ENCODE results near the gene CCDC3.
"Not testable (repeated sequence)": the region's sequence is repeated elsewhere in the genome, so short reads cannot be mapped to it uniquely, and the experiment has no call there.

CCDC3 gene

DNA sequence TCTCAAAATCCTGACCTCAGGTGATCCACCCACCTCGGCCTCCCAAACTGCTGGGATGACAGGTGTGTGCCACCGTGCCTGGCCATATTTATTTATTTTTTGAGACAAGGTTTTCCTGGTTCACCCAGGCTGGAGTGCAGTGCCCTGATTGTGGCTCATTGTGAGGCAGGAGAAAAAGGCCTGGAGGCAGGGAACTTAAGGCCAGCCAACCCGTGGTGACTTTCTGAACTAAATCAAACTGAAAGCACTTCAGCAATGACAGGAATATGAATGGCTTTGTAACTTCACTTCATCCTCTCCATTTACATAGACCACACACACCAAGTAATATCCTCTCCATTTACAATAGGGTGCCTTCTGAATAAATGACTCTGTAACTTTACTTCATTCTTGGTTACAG, 124.4 kb downstream of the CCDC3 start:
- no peaks in the 10 kb centered on the region for H3K36me3 ChIP-seq (ENCODE audit: control insufficient read depth, low read depth, low read length)
- H3K9me3 ChIP-seq (ENCODE audit: control insufficient read depth, low read depth, low read length): no peaks in the 10 kb centered on the region
- no peaks in the 10 kb centered on the region for H3K27me3 ChIP-seq (ENCODE audit: control insufficient read depth, insufficient read depth, low read length)
- H3K4me1 ChIP-seq (ENCODE audit: control insufficient read depth, low read depth, low read length): no peaks in the 10 kb centered on the region
- H3K4me3 ChIP-seq (ENCODE audit: low read length): no peak overlapping the region
- H3K27ac ChIP-seq (ENCODE audit: low read length): no peak overlapping the region
- no peak overlapping the region for H3K9ac ChIP-seq (ENCODE audit: low read length)

DNA sequence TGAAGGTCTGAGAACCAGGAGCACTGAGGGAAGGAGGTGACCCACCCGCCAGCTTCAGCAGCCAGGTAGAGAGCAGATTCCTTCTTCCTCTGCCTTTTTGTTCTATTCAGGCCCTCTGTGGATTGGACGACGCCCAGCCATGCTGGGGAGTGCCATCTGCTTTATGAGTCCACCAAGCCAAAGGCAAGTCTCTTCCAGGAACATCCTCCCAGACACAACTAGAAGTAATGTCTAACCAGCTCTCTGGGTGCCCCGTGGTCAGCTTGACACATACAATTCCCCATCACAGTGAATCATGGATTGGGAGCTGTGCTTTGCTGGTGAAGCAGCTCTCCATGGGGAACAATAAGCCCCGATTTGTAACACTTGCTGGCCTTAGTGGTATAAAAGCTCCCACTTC, 125.2 kb downstream of the CCDC3 start:
- no peak overlapping the region for H3K9ac ChIP-seq (ENCODE audit: low read length)
- no peak overlapping the region for H3K27ac ChIP-seq (ENCODE audit: low read length)

DNA sequence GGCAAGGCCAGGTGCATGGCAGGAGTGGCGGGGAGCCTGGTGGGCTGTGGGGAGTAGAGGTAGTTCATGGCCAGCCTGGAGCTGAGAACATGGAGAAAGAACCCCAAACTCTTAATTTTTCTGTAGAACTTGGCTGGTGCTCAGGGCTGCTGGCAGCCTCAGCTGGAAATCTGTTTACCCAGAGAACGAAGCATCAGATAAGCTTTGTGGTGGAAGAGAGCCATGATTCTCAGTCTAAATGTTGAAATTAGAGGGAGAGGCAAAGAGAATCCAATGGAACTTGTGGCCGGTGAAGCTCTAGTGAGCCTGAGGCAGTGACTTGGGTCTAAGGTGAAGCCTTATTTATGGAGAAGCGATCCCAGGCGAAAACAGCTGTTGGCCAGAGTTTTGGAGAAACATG, 126.4 kb downstream of the CCDC3 start:
- H3K36me3 ChIP-seq (ENCODE audit: control insufficient read depth, low read depth, low read length): no peaks in the 10 kb centered on the region
- no peak overlapping the region for H3K27ac ChIP-seq (ENCODE audit: low read length)
- no peak overlapping the region for H3K9ac ChIP-seq (ENCODE audit: low read length)
- H3K9me3 ChIP-seq (ENCODE audit: control insufficient read depth, low read depth, low read length): no peaks in the 10 kb centered on the region
- H3K4me1 ChIP-seq (ENCODE audit: control insufficient read depth, low read depth, low read length): no peaks in the 10 kb centered on the region
- no peaks in the 10 kb centered on the region for H3K27me3 ChIP-seq (ENCODE audit: control insufficient read depth, insufficient read depth, low read length)
- H3K4me3 ChIP-seq (ENCODE audit: low read length): no peak overlapping the region

More for the DNA sequence above, 125.2 kb downstream of the CCDC3 start:
- Histone ChIP-seq H3K36me3 (ENCODE audit: control insufficient read depth, low read depth, low read length) (no peaks in the 10 kb centered on the region), H3K4me1 (ENCODE audit: control insufficient read depth, low read depth, low read length) (no peaks in the 10 kb centered on the region), H3K4me3 (ENCODE audit: low read length) (no peak overlapping the region), H3K27me3 (ENCODE audit: control insufficient read depth, insufficient read depth, low read length) (no peaks in the 10 kb centered on the region), H3K9me3 (ENCODE audit: control insufficient read depth, low read depth, low read length) (no peaks in the 10 kb centered on the region)

DNA sequence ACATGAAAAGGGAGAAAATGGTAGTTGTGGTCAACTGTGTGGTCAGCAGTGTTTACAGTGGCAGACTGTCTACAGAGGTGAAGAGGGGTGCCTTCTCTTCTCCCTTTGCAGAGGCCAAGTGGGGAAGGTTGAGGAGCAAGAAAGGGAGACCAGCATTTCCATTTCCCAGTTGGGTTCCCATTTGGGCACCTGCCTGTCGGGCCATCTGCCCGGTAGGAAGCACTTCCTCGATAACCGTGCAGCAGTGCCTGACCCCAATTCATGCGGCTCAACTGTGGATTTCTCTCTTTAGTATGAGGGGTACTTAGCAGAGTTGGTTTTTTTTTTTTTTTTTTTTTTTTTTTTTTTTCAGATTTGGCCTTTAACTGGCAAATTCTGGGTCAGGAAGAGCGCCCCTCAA, 127.0 kb downstream of the CCDC3 start:
- H3K27me3 ChIP-seq (ENCODE audit: control insufficient read depth, insufficient read depth, low read length): no peaks in the 10 kb centered on the region
- H3K27ac ChIP-seq (ENCODE audit: low read length): no peak overlapping the region
- no peaks in the 10 kb centered on the region for H3K36me3 ChIP-seq (ENCODE audit: control insufficient read depth, low read depth, low read length)
- H3K9ac ChIP-seq (ENCODE audit: low read length): no peak overlapping the region
- no peaks in the 10 kb centered on the region for H3K9me3 ChIP-seq (ENCODE audit: control insufficient read depth, low read depth, low read length)
- H3K4me1 ChIP-seq (ENCODE audit: control insufficient read depth, low read depth, low read length): no peaks in the 10 kb centered on the region
- H3K4me3 ChIP-seq (ENCODE audit: low read length): no peak overlapping the region

DNA sequence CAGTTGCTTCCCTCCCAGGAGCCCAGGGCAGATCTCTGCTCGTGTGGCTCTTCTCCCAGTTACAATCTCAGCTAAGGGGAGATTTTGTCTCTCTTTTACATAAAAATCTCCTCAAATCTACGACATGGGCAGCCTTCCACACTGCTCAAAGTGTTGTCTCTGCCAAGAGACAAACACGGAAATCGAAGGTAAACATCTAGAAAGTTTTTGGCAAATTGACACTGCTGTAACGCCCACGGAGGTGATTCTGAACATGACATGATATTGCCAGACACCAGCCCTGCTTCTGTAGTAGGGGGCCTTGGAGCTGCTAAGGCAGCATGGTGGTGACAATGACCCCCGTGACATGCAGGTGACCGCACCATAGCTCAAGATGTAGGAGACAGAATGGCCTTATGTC, 128.3 kb downstream of the CCDC3 start:
- Histone ChIP-seq H3K4me3 (ENCODE audit: low read length) (no peak overlapping the region), H3K9ac (ENCODE audit: low read length) (no peak overlapping the region), H3K27me3 (ENCODE audit: control insufficient read depth, insufficient read depth, low read length) (no peaks in the 10 kb centered on the region)

DNA sequence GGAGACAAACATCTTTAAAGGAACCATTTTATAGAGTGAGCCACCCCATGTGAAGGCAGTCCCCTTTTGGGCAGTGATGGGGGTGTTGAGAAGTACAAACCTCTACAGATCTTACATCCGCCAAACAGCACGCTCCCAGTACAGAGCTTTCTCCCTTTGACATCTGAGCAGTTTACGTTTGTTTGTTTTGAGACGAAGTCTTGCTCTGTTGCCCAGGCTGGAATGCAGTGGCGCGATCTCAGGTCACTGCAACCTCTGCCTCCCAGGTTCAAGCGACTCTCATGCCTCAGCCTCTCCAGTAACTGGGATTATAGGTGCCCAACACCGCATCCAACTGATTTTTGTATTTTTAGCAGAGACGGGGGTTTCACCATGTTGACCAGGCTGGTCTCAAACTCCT, 128.9 kb downstream of the CCDC3 start:
- Histone ChIP-seq H3K27me3 (ENCODE audit: control insufficient read depth, insufficient read depth, low read length) (no peaks in the 10 kb centered on the region), H3K4me1 (ENCODE audit: control insufficient read depth, low read depth, low read length) (no peaks in the 10 kb centered on the region), H3K4me3 (ENCODE audit: low read length) (no peak overlapping the region), H3K36me3 (ENCODE audit: control insufficient read depth, low read depth, low read length) (no peaks in the 10 kb centered on the region), H3K9me3 (ENCODE audit: control insufficient read depth, low read depth, low read length) (no peaks in the 10 kb centered on the region), H3K27ac (ENCODE audit: low read length) (no peak overlapping the region), H3K9ac (ENCODE audit: low read length) (no peak overlapping the region)

More for the DNA sequence above, 128.3 kb downstream of the CCDC3 start:
- no peak overlapping the region for H3K27ac ChIP-seq (ENCODE audit: low read length)
- no peaks in the 10 kb centered on the region for H3K9me3 ChIP-seq (ENCODE audit: control insufficient read depth, low read depth, low read length)
- H3K4me1 ChIP-seq (ENCODE audit: control insufficient read depth, low read depth, low read length): no peaks in the 10 kb centered on the region
- H3K36me3 ChIP-seq (ENCODE audit: control insufficient read depth, low read depth, low read length): no peaks in the 10 kb centered on the region

DNA sequence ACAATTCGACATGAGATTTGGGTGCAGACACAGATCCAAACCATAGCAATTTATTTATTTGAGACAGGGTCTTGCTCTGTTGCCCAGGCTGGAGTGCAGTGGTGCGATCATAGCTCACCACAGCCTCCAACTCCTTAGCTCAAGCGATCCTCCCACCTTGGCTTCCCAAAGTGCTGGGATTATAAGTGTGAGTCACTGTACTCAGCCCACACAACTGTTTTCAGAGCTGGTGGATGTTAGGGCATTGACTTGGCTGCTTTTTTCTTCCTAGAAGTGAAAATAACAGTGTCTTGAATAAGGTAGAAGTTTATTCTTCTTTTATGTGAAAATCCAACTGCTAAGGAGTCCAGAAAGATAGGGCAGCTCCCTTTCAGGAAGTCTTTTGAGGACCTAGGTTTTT, 132.1 kb downstream of the CCDC3 start:
- Histone ChIP-seq H3K4me3 (ENCODE audit: low read length) (no peak overlapping the region), H3K9ac (ENCODE audit: low read length) (no peak overlapping the region), H3K9me3 (ENCODE audit: control insufficient read depth, low read depth, low read length) (no peaks in the 10 kb centered on the region), H3K4me1 (ENCODE audit: control insufficient read depth, low read depth, low read length) (no peaks in the 10 kb centered on the region), H3K27ac (ENCODE audit: low read length) (no peak overlapping the region), H3K27me3 (ENCODE audit: control insufficient read depth, insufficient read depth, low read length) (no peaks in the 10 kb centered on the region), H3K36me3 (ENCODE audit: control insufficient read depth, low read depth, low read length) (no peaks in the 10 kb centered on the region)

DNA sequence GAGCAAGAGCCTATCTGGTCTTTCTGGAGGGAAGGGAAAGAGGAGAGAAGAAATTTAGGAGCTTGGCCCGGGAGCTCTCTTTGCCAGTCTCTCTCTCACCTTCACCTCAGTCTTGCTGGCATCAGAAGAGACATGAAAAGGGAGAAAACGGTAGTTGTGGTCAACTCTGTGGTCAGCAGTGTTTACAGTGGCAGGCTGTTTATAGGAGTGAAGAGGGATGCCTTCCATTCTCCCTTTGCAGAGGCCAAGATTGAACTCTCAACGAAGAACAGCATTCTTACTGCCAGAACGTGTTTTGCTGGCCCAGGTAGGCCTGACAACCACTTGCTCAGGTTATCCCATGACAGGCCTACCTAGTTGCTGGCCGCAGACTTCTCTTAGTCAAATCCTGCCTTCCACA, 133.3 kb downstream of the CCDC3 start:
- Histone ChIP-seq H3K9me3 (ENCODE audit: control insufficient read depth, low read depth, low read length) (no peaks in the 10 kb centered on the region), H3K36me3 (ENCODE audit: control insufficient read depth, low read depth, low read length) (no peaks in the 10 kb centered on the region), H3K9ac (ENCODE audit: low read length) (no peak overlapping the region), H3K27me3 (ENCODE audit: control insufficient read depth, insufficient read depth, low read length) (no peaks in the 10 kb centered on the region), H3K27ac (ENCODE audit: low read length) (no peak overlapping the region), H3K4me3 (ENCODE audit: low read length) (no peak overlapping the region), H3K4me1 (ENCODE audit: control insufficient read depth, low read depth, low read length) (no peaks in the 10 kb centered on the region)

DNA sequence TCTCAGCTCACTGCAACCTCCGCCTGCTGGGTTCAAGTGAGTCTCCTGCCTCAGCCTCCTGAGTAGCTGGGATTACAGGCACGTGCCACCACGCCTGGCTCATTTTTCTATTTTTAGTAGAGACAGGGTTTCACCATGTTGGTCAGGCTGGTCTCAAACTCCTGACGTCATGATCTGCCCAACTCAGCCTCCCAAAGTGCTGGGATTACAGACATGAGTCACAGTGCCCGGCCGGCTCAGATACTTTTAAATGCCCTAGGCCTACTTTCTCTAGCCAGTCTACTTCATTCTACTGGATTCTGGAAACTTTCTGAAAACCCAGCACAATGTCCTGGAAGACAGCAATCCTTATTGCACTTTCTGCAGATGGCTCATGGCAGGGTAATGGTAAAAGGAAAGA, 136.0 kb downstream of the CCDC3 start:
- not testable (repeated sequence) for H3K4me1 ChIP-seq (ENCODE audit: control insufficient read depth, low read depth, low read length); H3K9me3 ChIP-seq (ENCODE audit: control insufficient read depth, low read depth, low read length); H3K9ac ChIP-seq (ENCODE audit: low read length); H3K36me3 ChIP-seq (ENCODE audit: control insufficient read depth, low read depth, low read length); H3K27ac ChIP-seq (ENCODE audit: low read length); H3K4me3 ChIP-seq (ENCODE audit: low read length); H3K27me3 ChIP-seq (ENCODE audit: control insufficient read depth, insufficient read depth, low read length)

DNA sequence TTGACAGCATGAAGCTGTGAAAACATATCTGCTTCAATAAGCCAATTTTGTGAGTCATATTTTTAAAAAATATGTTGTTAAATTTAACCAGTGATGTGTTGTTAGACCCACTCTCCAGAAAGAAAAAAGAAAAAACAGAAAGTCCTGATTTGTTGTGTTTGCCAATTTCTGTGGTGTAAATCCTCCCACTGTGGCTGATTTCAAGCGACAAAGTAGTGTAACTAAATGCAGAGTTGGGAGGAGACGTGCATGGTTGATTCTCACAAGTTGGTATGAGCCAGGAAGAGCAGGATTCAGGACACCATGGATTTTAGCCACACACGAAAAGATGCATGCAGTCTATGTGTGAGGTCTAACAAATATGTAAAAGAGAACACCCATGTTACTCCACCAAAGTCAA, 139.1 kb downstream of the CCDC3 start:
- no peaks in the 10 kb centered on the region for H3K9me3 ChIP-seq (ENCODE audit: control insufficient read depth, low read depth, low read length)
- no peaks in the 10 kb centered on the region for H3K4me1 ChIP-seq (ENCODE audit: control insufficient read depth, low read depth, low read length)
- no peaks in the 10 kb centered on the region for H3K36me3 ChIP-seq (ENCODE audit: control insufficient read depth, low read depth, low read length)
- no peak overlapping the region for H3K27ac ChIP-seq (ENCODE audit: low read length)
- no peak overlapping the region for H3K9ac ChIP-seq (ENCODE audit: low read length)
- no peaks in the 10 kb centered on the region for H3K27me3 ChIP-seq (ENCODE audit: control insufficient read depth, insufficient read depth, low read length)
- H3K4me3 ChIP-seq (ENCODE audit: low read length): no peak overlapping the region

DNA sequence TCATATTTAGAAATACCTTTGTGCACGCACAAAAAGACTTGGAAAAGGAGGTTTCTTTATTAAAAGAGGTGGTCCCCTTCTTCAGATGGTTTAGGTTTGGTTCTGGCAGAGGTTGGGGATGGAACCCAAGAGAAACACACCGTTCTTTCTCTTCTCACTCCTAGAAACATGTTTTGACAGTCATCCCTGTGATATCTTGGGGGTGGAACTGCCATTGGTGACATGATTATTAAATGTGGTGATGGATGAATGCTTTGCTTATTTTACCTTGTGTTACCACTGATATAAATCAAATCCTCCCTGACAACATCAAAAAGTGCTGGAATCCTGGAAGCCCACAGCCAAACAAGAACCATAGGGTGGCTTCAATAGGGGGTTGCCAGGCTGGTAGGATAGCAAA, 146.5 kb downstream of the CCDC3 start:
- no peaks in the 10 kb centered on the region for H3K9me3 ChIP-seq (ENCODE audit: control insufficient read depth, low read depth, low read length)
- H3K27me3 ChIP-seq (ENCODE audit: control insufficient read depth, insufficient read depth, low read length): no peaks in the 10 kb centered on the region
- no peaks in the 10 kb centered on the region for H3K36me3 ChIP-seq (ENCODE audit: control insufficient read depth, low read depth, low read length)
- H3K4me3 ChIP-seq (ENCODE audit: low read length): no peak overlapping the region
- H3K9ac ChIP-seq (ENCODE audit: low read length): no peak overlapping the region
- H3K27ac ChIP-seq (ENCODE audit: low read length): no peak overlapping the region
- no peaks in the 10 kb centered on the region for H3K4me1 ChIP-seq (ENCODE audit: control insufficient read depth, low read depth, low read length)

DNA sequence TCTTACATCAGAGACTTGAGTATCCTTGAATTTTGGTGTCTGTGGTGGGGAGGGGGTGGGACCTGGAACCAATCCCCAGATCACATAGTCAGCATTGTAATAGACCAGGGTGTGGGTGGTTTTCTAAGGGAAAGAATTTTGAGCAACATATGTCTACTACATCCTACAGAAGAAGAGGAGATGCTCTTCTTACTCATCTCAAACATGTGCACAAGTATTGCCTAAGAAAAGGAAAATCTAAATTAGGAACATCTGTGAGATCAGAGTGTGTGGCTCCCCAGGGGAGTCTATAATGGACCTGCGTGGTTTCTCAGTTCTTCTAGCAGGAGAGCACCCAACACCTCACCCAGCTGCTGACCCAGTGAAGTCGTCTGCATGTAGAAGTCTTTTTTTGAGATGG, 148.8 kb downstream of the CCDC3 start:
- H3K27me3 ChIP-seq (ENCODE audit: control insufficient read depth, insufficient read depth, low read length): no peaks in the 10 kb centered on the region
- no peak overlapping the region for H3K4me3 ChIP-seq (ENCODE audit: low read length)
- no peaks in the 10 kb centered on the region for H3K36me3 ChIP-seq (ENCODE audit: control insufficient read depth, low read depth, low read length)
- no peak overlapping the region for H3K27ac ChIP-seq (ENCODE audit: low read length)
- H3K9ac ChIP-seq (ENCODE audit: low read length): no peak overlapping the region
- no peaks in the 10 kb centered on the region for H3K9me3 ChIP-seq (ENCODE audit: control insufficient read depth, low read depth, low read length)
- H3K4me1 ChIP-seq (ENCODE audit: control insufficient read depth, low read depth, low read length): no peaks in the 10 kb centered on the region

Data from iPS-18a (cell line).